Thymus (tissue), 11 donors: ENCODE measurements around the gene LAMA5. TPM values are rescaled to one million over a fixed set of nuclear protein-coding genes. Genes with fewer than 3 reads are reported as not detected.
A peak's percentile ranks its signal among the peaks of the same experiment; 100 is the strongest.

Experiments
- DNase-seq, 9 donors: peaks; one replicate each; pipeline ENCODE4 v3.0.0-alpha.2; 2013; ENCODE audit warnings: low spot score in 9 of 9, low read depth in 6 of 9, missing footprints in 1 of 9
- H3K27ac ChIP-seq, 2 donors: one replicate each; pipeline ENCODE4 v1.5.1; 2013; ENCODE audit warnings: control low read depth in 1 of 2, low read depth in 1 of 2, low read length in 1 of 2, mild to moderate bottlenecking in 1 of 2, moderate library complexity in 1 of 2
- H3K27me3 ChIP-seq, 2 donors: one replicate each; pipeline ENCODE4 v1.5.1; 2013; ENCODE audit warnings: low read length in 1 of 2; ENCODE audit not compliant: control insufficient read depth in 2 of 2, insufficient read depth in 1 of 2
- H3K36me3 ChIP-seq, 2 donors: one replicate each; pipeline ENCODE4 v1.5.1; 2013; ENCODE audit warnings: low read length in 1 of 2, mild to moderate bottlenecking in 1 of 2, moderate library complexity in 1 of 2; ENCODE audit not compliant: control insufficient read depth in 2 of 2, insufficient read depth in 2 of 2
- H3K4me1 ChIP-seq, 2 donors: one replicate each; pipeline ENCODE4 v1.5.1; 2013; ENCODE audit warnings: low read length in 2 of 2; ENCODE audit not compliant: control insufficient read depth in 2 of 2, insufficient read depth in 2 of 2
- H3K4me3 ChIP-seq, 2 donors: one replicate each; pipeline ENCODE4 v1.5.1; 2013; ENCODE audit warnings: low read length in 2 of 2, control low read depth in 1 of 2, mild to moderate bottlenecking in 1 of 2
- H3K9me3 ChIP-seq, 2 donors: one replicate each; pipeline ENCODE4 v1.5.1; 2013; ENCODE audit warnings: low read length in 1 of 2, mild to moderate bottlenecking in 1 of 2; ENCODE audit not compliant: control insufficient read depth in 2 of 2, insufficient read depth in 1 of 2
- WGBS: extraction: QIAGEN DNeasy Blood & Tissue Kit; methylation state at CpG from one replicate; pipeline ENCODE4 v1.1.7; 2013; 5-methylcytosine and 5-hydroxymethylcytosine counted together
- polyA plus RNA-seq: library from polyadenylated mRNA; stranded (reverse); fragments of 200-250 nt; gene quantifications from one replicate; pipeline ENCODE4 v1.2.3, GENCODE V29; 2013
- total RNA-seq: library from RNA; stranded (reverse); fragments of 120-200 nt; gene quantifications from one replicate; pipeline ENCODE4 v1.2.4, GENCODE V29; 2013
- donor health status: healthy.

The LAMA5 gene
- total and polyA plus RNA-seq, 2 donors = 12.8 to 155 TPM

DNA sequence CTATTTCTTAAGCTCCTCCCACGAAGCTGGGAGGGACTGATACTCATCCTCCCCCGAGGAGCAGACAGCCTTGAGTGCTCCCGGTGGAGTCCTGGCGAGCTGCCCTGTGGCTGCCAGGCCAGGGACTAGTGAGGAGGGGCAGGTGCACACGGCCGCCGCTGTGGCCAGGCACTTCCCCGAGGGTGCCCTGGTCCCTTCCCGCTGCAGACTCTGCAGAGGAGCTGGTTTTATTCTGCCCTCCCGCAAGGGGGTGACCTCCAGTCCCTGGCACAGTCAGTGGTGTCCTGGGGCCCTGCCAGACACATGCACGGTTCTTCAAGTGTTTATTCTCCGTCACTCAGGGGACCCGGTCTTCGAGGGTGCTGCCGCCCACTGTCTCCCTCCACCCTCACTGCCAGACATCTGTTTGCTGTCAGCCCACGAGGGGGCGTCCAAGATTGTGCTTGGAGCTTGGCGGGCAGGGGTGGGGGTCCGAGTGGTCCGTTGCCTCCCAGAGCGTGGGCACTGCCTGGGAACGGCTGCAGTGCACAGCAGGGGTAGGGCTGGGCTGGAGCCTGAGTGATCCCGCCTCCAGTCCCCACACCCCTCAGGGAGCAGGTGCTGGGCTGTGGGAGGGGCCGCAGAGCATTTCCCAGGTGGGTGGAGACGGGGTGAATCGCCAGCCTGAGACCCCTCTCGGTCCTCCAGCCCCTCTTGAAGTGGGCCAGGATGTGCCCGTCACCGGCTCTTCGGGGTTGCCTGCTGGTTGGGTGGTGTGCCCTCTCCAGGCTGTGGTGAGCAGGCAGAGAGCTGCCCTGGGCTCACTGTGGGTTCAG lies 43.0 kb upstream of the LAMA5 start:
- WGBS = 12% methylated on average over 30 of the region's 30 CpGs
- no peak overlapping the region for H3K27ac ChIP-seq
- peaks cover 12 to 25% of the 10 kb centered on the region in 2 donors for H3K4me1 ChIP-seq
- no peaks in the 10 kb centered on the region for H3K36me3 ChIP-seq
- peaks cover 0 to 33% of the 10 kb centered on the region in 2 donors for H3K27me3 ChIP-seq
- no peak overlapping the region for H3K4me3 ChIP-seq
- peaks cover 0 to 2% of the 10 kb centered on the region in 2 donors for H3K9me3 ChIP-seq
- DNase-seq = peak in 2 of 9 donors; percentile 28 to 43

DNA sequence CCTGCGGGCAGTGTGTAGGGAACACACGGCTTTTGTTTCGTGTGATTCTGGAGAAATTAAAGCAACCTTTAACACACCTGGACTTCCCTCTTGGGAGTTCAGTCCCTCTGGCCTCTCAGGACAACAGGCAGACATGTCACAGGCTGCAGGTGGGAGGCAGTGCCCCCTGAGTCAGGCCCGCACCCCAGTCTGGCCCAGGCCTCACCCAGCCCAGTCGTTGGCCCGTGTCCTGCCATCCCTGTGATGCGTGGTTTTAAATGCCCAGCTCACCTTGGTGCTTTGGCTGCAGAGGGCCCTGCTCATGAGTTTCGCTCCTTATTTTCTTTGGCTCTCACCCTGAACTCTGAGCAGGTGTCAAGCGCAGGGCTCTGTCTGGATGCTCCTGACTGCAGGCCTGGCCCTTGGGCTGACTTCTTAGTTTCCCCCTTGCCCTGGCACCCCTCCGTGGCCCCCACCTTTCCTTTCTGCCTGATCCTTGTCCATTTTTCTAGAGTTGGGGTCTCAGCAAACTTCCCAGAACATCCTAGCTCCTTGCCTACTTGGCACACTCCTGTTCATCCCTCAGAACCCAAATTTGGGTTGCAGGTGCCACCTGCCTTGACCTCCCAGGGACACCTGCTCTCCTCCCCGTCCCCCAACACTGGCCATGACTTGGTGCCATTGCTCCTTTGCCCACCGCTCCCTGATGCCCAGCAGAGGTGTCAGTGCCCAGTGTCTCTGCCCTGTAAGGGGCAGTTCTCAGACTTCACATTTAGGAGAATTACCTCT lies 42.2 kb upstream of the LAMA5 start:
- peaks cover 12 to 25% of the 10 kb centered on the region in 2 donors for H3K4me1 ChIP-seq
- no peaks in the 10 kb centered on the region for H3K36me3 ChIP-seq
- DNase-seq = no peak
- WGBS = 96% methylated on average over 12 of the region's 12 CpGs
- H3K9me3 ChIP-seq = peaks cover 0 to 2% of the 10 kb centered on the region in 2 donors
- no peak overlapping the region for H3K4me3 ChIP-seq
- H3K27ac ChIP-seq = no peak overlapping the region
- H3K27me3 ChIP-seq = peaks cover 0 to 33% of the 10 kb centered on the region in 2 donors

- no peak for DNase-seq
- peaks cover 12 to 25% of the 10 kb centered on the region in 2 donors for H3K4me1 ChIP-seq
- WGBS = 90% methylated on average over 12 of the region's 12 CpGs
- no peak overlapping the region for H3K4me3 ChIP-seq
- H3K27ac ChIP-seq = no peak overlapping the region
- H3K36me3 ChIP-seq = no peaks in the 10 kb centered on the region
- peaks cover 0 to 2% of the 10 kb centered on the region in 2 donors for H3K9me3 ChIP-seq
- peaks cover 0 to 33% of the 10 kb centered on the region in 2 donors for H3K27me3 ChIP-seq
Observed at GRCh38 chr20:62408640-62409039, 41.5 kb upstream of the LAMA5 start.

- Histone ChIP-seq H3K27ac (no peak overlapping the region), H3K4me1 (peaks cover 12 to 25% of the 10 kb centered on the region in 2 donors), H3K9me3 (peaks cover 0 to 2% of the 10 kb centered on the region in 2 donors), H3K27me3 (peaks cover 0 to 33% of the 10 kb centered on the region in 2 donors), H3K4me3 (no peak overlapping the region), H3K36me3 (no peaks in the 10 kb centered on the region)
- no peak for DNase-seq
- WGBS = 98% methylated on average over 15 of the region's 15 CpGs
Observed at GRCh38 chr20:62408055-62408454, 40.9 kb upstream of the LAMA5 start.

DNA sequence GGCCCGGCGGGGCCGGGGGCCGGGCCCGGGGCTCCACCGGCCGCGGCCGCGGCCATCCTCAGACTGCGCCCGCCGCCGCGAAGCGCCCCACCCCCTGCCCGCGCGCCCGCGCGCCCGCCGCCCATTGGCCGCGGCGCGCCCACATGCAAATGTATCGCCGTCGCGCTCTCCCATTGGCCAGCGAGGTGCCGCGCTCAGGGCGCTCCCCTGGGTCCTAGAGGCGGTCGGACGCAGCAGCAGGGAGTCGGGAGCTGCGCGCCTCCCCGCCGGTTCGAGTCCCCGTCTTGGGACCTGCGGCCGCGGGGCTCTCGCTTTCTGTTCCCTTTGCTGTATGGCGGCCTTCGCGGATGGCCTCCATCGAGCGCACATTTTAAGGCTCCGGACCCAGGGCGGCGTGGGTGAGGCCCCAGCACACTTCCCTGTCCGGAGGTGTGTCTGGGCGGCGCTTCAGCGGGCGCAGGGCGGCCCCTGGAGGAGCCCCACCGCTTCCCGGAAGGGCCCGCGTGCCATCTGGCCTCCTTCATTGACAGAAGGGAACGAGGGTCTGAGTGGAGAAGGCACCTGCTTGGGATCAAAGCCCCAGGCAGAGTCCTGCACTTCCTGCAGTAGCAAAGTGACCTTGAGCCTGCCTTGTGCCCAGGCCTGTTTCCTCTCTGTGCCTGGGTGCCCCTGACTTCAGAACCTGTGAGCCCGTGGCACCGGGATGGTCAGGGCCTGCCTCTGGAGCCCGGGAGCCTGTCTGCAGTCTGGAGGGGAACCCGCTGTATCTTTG lies 40.3 kb upstream of the LAMA5 start, which contains the start of gene CABLES2:
Gene CABLES2, minus strand, starts transcription at position 65 of the 772 bp plus-strand sequence. Its CDS starts 9 bp downstream, at position 56.
- 6% methylated on average over 73 of the region's 73 CpGs for WGBS
- H3K27ac ChIP-seq = no peak within 1 kb of the TSS
- peaks cover 0 to 33% of the 10 kb centered on the region in 2 donors for H3K27me3 ChIP-seq
- H3K4me3 ChIP-seq = peak within 1 kb of the TSS; percentile 55 to 78
- H3K36me3 ChIP-seq = peaks cover 2 to 4% of the 10 kb centered on the region in 2 donors
- DNase-seq = peak; percentile 78 to 95 (median 85)
- peaks cover 0 to 2% of the 10 kb centered on the region in 2 donors for H3K9me3 ChIP-seq
- peaks cover 12 to 25% of the 10 kb centered on the region in 2 donors for H3K4me1 ChIP-seq

DNA sequence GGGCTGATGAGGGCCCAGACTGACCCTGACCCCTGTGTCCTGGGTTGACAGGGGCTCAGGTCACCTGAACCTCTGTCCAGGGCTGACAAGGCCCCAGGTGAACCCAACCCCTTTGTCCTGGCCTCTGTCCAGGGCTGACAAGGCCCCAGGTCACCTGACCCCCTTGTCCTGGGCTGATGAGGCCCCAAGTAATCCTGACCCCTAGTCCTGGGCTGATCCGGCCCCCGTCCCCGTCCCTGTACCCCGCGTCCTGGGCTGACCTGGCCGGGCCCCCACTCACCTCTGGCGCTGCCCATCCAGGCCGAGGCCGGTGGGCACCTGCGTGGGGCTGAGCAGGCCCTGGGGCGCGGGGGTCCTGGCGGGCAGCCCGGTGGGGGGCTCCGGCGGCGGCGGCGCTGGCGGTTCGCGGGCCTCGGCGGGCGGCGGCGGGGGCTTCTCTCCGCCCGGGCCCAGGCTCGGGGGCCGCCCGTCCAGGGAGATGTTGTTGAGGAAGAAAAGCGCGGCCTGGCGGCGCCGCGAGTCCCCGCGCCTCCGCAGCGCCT lies 39.6 kb upstream of the LAMA5 start:
- Histone ChIP-seq H3K36me3 (peaks cover 2 to 6% of the 10 kb centered on the region in 2 donors), H3K4me1 (peaks cover 12 to 25% of the 10 kb centered on the region in 2 donors), H3K4me3 (peak overlapping the region; percentile 55 to 78), H3K27me3 (peaks cover 0 to 33% of the 10 kb centered on the region in 2 donors), H3K9me3 (peaks cover 0 to 2% of the 10 kb centered on the region in 2 donors), H3K27ac (no peak overlapping the region)
- WGBS = under 1% methylated on average over 42 of the region's 42 CpGs
- no peak for DNase-seq

- H3K27me3 ChIP-seq = peaks cover 0 to 31% of the 10 kb centered on the region in 2 donors
- H3K27ac ChIP-seq = no peak overlapping the region
- peaks cover 2 to 11% of the 10 kb centered on the region in 2 donors for H3K36me3 ChIP-seq
- DNase-seq = no peak
- peaks cover 0 to 2% of the 10 kb centered on the region in 2 donors for H3K9me3 ChIP-seq
- H3K4me3 ChIP-seq = peak overlapping the region; percentile 55 to 78
- peaks cover 12 to 25% of the 10 kb centered on the region in 2 donors for H3K4me1 ChIP-seq
- 88% methylated on average over 10 of the region's 10 CpGs for WGBS
Observed at GRCh38 chr20:62405981-62406513, 38.9 kb upstream of the LAMA5 start.
